Middle frontal gyrus (tissue), 1 donor: ENCODE results near the gene PRIMA1.

Experiments used
- DNase-seq: peaks from one replicate; pipeline ENCODE4 v3.0.0-alpha.2; 2015; ENCODE audit warnings: low spot score; ENCODE audit errors: extremely low spot score

The PRIMA1 gene

GRCh38 chr14:93713726-93714405 is 74.4 kb downstream of the PRIMA1 start:
- DNase-seq = no peak

- peak; percentile 77 for DNase-seq
Measured at GRCh38 chr14:93712838-93713724, 75.2 kb downstream of the PRIMA1 start.

DNA sequence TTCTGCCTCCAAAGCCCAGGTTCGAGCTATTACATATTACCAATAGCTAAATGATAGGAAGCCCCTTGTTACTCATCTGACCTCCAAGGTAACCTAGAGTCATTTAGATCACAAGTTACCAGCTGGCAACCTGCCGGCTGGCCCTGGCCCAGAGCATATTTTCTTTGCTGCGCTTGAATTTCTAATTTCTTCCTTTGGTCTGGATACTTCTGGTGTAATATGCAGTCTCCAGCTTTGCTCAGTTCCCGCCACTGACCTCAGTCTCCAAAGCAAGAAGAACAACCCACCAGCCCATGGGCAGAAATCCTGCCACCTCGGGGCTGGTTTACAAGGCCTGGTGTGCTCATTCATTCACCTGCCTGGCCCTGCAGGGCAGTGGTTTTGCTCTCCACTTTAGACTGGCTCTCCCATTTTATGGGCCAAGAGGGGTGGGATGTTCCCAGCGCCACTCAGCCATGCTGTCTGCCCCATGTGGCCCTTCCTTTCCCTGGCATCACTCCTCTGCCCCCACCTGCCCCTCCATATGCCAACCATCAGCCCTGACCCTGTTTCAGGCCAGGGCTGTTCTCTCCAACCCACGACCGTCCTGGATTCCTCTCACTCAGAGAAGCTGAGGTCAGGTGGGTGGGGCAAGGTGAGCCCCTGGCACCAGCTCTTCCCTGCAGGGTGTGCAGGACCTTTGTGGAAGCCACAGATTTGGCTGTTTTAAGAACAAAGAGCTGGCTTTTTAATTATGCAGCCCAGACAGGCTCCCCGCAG is 76.0 kb downstream of the PRIMA1 start:
- no peak for DNase-seq

DNA sequence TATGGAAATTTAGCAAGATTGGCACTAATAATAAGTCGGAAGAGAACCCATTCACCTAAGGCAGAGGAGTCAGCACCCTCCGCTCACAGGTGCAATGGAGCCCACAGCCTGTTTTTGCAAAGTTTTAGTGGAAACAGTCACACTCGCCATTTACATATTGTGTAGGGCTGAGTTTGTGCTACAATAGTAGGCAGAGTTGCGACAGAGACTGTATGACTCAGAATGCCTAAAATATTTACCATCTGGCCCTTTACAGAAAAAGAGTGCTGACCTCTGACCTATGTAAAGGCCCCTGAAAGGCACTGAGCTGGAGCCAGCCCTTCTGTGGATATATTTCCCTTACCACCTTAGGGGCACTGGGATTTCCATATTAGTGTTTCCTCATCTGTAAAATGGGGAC is 79.0 kb downstream of the PRIMA1 start:
- no peak for DNase-seq

DNA sequence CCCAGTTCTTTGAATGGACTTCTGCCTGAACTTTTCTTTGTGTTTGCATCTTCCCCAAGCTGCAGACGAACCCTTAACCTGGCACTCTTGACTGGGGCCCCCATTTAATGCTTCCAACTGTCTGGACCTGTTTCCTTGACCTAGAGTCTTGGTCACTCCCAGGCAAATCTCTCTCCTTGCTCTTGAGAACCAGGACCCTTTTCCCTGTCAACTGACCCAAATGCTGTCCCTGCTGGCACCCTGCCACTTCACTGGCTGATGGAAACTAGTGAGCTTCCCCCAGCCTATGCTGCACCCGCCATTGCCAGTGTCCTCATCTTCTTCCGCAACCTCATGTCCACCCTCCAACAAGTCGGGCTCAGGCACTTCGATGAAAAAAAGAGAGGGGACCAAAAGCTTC is 79.5 kb downstream of the PRIMA1 start:
- no peak for DNase-seq

DNA sequence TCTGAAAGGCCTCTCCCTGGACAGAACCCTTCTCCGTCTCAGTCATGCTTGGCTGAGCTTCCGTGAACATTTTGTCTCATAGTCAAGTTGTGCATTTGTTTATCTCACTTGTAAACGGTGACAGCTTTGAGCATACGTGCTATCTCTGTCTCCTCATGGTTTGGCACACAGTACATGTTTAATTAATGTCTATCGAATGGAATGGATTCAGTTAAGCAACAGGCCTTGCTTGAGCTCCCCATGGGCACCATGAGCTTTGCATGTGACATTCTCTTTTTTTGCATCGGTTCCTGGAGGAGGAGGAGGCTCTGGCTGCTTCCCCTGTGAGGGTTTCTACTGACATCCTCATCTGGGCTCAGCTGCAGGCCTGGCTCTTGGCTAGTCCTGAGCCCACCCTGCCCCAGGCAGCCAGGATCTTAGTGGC is 80.0 kb downstream of the PRIMA1 start:
- DNase-seq = no peak

- no peak for DNase-seq
Measured at GRCh38 chr14:93707475-93707874, 80.8 kb downstream of the PRIMA1 start.

DNA sequence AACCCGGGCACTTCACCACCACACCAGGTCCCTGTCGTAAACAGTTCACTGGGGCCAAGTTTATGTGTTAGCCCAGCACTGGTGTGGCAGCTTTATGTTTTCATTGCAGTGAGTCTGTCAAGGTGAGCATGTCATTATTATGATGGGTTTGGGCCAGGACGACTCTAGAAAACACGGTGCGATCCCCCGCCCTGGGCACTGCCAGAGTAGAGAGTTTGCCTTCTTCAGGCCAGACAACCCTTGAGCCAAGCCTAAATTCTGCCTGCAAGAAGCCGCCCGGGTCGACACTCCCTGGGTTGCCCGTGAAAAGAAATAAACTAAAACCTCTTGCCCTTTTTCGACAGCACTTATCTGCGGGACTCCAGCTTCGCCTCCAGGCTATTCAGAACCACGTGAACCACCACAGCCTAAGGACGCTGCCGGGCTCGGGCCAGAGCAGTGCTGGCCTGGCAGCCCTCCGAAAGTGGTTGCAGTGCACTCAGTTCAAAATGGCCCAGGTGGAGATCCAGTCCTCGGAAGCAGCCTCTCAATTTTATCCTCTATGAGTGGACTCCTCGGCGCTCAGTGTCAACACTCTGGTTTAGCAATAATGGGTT is 81.8 kb downstream of the PRIMA1 start:
- DNase-seq = no peak

DNA sequence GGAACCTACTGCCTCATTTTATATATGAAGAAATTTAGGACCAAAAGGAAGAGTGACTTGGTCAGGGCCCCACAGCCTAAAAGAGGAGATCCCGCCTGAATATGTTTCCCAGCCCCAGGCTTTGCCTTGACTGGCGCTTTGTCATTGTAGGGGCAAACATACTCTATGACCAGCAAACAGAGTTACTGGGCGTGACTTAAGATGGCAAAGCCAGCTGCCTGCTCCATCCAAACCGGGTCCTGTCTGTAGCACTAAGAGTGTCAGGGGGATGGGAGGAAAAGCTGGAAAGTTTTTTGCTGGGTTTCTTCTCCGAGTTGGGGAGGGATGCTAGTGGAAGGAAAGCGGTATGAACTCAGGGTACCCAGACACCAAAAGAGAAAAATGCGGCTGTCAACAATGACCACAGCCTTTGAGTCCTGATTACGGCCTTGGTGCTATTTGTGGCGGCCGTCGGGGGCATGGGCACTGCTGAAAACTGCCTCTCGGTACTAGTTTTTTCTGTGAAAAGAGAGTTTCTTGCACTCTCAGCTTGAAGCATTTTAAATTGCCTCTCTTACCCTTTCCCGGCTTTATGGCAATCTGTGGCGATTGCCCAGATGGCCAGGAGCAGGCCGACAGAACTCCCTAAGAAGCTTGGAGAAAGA is 82.7 kb downstream of the PRIMA1 start:
- DNase-seq = no peak

GRCh38 chr14:93703941-93704340 is 84.3 kb downstream of the PRIMA1 start:
- DNase-seq = no peak

DNA sequence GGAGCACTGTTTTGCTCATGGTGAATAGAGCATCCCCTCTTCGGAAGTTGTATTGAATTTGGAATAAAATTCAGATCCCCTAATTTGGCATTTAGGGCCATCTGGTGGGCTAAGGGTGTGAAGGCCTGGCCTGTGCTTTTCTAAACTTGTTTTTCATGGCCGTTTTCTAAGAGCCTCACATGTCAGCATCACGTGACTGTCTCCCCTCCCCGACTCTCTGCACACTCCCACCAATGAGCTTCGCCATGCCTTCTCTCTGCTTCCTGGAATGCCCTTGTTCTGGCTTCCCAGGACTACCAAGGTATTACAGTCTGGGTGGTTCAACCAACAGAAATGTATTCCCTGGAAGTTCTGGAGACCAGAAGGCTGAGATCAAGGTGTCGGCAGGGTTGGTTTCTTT is 85.3 kb downstream of the PRIMA1 start:
- DNase-seq = no peak

GRCh38 chr14:93701562-93701961 is 86.7 kb downstream of the PRIMA1 start:
- no peak for DNase-seq

DNA sequence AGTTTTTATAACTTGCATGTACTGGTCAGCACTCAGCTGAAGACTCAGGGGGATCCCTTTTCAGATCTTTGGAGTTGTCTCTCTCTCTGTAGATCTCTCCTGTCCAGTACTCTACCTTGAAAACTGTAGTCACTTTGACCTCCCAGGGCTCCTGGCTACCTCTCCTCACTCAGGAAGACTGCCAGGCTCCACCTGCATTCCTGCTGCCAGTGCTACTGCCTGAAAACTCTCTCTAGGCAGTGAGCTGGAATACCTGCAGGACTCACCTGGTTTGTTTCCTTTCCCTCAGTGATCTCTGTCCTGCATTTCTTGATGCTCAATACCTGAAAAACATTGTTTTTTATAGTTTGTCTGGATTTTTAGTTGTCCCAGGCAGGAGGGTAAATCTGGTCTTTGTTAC is 87.4 kb downstream of the PRIMA1 start:
- DNase-seq = no peak

- no peak for DNase-seq
Measured at GRCh38 chr14:93693914-93694313, 94.4 kb downstream of the PRIMA1 start.

GRCh38 chr14:93691042-93691780 is 97.1 kb downstream of the PRIMA1 start:
- DNase-seq = no peak

GRCh38 chr14:93690146-93690545 is 98.1 kb downstream of the PRIMA1 start:
- DNase-seq = no peak

- no peak for DNase-seq
Measured at GRCh38 chr14:93688820-93689219, 99.5 kb downstream of the PRIMA1 start.

DNA sequence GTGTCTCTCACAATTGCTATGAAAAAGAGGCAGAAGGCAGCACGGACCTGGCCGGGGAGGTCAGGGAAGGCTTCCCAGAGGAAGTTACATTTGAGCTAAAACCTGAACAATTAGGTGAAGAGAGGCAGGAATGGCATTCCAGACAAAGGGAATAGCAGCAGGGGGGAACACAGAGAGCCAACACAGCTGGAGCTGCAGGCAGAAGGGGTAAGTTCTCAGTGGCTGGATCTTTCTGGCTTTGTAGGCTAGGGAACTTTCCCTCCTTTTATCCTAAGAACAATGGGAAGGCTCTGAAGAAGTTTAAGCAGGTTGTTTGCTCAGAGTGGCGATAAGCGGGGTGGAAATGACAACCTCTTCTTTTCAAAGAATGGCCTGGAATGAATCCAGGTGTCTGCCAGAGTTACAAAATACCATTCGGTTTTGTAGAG is 100.0 kb downstream of the PRIMA1 start:
- no peak for DNase-seq

- DNase-seq = no peak
Measured at GRCh38 chr14:93686268-93686667, 102.0 kb downstream of the PRIMA1 start.

- no peak for DNase-seq
Measured at GRCh38 chr14:93685121-93685895, 103.0 kb downstream of the PRIMA1 start.
